CD4-positive, alpha-beta T cell treated with Interleukin-4 for 1 hour (primary cell): ENCODE data around the gene SECISBP2.

Experiments used
- DNase-seq, 2 donors: peaks; one replicate each; pipeline ENCODE4 v3.0.0-alpha.2; 2020 to 2022

Gene SECISBP2

DNA sequence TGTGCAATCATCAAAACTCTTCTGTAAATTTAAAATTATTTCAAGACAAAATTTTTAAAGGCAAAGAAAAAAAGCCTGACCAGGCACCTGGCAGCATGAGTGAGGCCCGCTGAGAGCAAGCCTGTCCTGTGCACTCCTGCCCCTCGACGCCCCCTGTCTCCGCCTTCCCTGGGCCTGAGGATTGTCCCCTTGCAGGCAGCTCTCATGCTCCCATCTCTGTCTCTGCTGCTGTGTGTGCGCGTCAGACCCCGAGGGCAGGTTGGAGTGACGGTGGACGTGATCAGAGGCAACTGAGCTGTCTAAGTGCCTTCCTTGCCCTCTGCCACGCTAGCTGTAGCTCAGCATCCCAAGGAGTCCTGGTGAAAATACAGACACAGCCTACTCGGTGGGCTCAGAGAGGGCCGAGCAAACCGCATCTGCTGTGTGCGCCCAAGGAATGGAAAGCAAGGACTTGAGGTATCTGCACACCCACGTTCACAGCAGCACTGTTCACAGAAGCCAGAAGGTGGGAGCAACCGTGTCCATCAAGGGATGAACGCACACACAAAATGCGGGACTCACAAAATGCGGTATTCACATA is 65.5 kb downstream of the SECISBP2 start:
- DNase-seq, result no peak

DNA sequence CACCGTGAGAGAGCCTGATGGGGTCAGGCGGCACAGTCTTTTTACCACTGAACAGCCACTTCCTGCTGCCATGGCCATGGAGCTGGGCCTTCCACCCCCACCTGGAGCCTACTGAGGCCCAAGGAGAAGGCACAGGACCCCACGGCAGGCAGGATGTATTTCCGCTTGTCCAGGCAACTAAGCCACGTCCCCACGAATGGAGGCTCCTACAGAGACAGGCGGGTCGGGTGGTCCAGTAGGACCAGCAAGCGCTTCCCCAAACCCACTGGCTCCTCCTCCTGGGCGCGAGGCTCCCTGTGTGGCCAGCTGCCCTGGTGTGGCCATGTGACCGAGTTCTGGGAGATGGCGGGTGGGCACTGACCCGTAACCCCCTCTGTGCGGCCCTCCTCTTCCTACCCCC is 66.5 kb downstream of the SECISBP2 start:
- DNase-seq, result no peak

DNA sequence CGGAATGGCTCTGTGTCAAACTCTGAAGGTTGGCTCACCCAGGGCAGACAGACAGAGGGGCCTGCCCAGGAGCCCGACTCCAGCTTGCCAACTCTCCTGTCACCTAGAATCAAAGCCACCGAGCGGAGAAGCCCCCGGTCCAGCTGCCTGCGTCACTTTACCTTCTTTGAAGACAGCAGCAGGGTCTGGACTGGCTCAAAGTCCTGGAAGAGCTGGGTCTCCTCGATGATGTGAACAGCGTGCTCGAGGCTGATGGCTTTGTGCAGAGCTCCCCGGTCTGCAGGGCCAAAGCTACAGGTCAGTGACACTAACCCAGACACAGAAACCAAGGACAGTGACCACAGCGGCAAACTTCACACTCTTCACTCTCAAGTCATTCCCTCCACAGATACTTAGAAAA is 67.9 kb downstream of the SECISBP2 start:
- no peak for DNase-seq

DNA sequence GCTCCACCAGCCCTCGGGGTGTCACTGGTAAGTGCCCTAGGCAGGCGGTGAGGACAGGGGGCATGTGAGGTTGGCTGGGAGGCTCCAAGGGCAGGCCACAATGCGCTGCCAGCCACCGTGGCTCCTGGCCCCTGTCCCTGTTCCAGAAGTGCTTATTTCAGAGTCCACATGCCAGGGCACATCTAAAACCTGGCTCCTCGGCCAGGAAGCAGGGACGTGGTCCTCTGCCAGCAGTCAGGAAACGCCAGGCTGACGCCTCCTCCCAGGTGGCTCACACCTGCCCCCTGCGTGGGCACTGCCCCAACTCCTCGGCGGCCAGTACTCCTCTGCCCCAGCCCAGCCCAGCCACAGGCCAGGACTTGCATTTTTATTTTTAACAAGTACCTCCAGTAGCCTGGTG is 68.5 kb downstream of the SECISBP2 start:
- DNase-seq, result no peak

DNA sequence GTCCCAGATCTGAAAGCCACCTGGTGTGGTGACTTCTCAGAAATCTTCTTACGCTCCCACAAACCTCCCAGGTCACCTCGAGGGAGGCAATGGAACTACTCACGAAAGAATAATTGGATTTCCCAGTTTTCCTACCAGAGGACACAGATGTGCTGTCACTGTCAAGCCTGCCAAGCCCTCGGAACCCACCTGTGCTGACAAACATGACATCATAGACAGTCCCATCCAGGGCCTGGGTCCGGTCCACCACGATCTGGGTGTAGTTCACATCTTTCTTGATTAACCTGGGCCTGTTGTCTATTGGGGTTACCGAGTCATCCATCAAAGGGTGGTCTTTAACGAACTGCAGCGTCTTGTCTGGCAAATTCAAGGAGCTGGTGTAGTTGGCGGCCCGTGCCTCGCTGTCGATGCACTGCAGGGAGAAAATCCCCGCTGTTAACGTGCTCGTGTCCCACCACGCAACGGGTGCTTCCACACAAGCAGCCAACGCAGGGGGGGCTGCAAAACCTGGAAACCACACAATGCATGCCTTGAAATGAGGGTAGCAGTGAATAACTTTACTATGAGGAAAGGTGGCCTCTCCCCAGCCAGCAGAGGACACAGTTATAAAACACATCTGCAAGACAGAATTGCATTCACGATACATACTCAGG is 69.0 kb downstream of the SECISBP2 start:
- no peak for DNase-seq

DNA sequence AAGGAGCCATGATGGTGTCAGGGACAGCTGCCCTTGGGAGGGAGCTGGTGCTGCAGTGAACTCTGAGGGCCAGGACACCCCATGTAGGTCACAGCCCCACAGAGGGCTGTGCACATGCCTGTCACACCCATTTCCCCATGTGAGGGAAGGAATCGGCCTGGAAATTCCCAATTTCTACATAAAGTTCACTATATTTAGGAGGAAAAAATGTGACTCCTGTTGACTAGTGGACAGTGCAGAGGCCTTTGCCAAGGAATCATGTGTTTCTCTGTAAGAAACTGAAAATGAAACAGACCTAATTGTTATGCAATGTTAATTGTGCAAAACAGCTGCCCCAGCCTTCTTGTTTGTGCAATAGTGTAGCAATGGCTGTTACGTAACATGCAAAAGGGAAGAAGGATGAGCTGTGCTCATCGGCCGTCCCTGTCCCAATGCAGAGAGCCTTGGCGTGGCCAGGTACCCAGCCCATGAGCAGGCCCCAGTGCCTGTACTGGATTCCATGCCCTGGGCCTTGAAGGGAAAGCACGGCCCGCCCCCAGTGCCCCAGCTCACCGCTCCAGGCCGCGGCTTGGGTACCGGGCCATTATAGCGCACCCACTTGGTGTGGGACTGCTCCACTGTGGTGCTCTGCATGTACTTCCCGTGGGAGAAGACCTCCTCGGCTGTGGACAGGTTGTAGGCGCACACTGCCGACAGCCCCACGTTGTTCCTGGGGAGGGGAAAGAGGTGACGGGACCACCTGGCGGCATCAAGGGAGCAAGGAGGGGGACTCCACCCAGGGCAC is 70.0 kb downstream of the SECISBP2 start:
- DNase-seq, result peak in 1 of 2 donors; percentile 66

DNA sequence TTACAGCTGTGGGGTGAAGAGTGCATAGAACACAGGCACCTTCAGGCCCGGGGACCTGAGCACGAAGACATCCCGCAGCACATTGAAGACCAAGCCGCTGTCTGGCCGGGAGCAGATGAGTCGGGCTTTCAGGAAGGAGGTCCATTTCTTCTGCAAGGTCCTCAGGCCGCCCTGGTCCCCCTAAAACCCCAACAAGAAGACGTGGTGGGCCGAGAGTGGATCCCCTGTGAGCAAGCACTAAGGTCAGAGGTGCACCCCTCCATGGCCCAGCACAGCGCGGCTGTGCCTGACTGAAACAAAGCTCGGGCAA is 70.5 kb downstream of the SECISBP2 start:
- DNase-seq, result no peak

DNA sequence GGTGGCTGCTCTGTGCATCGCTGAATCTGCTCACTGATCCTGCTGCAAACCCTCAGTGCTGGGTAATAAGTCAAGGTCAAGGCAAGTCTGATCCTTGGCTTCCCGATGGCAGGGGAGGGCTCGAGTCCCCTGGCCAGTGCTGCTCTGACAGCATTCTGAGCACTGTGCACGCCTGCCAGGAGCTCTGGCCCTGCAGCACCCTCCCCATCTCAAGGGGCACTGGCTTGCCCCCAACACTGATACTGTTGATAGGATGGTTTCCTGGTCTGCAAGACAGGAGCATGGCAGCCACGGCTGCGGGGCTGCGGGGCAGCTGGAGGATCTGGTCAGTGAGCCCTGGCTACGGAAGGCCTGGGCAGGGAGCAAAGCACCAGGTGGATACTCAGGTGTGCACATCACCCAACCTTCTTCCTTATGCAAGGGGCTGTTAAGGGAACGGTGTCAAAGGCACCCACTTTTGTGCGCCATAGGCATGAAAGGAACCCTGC is 71.8 kb downstream of the SECISBP2 start:
- no peak for DNase-seq

DNA sequence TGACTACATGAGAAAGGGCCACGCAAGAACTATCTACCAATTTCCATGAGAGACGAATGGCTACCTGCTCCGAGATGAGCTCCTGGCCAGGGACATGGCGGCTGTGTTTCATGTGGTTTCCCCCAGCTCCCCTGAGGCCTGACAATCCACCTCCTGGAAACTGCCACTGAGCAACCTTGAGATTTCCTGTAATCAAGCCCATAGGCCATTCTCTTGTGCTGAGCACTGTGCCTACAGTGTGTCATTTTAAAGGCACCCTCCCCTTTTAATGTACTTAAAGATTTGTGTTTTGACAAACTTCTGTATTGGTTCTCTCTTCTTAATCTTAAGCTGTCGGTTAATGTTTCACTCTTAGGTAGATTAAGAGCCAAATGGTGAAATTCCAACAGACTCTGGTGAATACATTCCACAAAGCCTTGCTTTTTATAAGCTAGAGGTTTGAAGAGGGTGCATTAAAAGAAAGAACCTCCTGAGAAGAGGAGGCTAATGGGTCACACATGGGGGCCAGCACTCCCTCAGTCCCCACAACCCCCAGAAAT is 72.3 kb downstream of the SECISBP2 start:
- DNase-seq, result no peak

DNA sequence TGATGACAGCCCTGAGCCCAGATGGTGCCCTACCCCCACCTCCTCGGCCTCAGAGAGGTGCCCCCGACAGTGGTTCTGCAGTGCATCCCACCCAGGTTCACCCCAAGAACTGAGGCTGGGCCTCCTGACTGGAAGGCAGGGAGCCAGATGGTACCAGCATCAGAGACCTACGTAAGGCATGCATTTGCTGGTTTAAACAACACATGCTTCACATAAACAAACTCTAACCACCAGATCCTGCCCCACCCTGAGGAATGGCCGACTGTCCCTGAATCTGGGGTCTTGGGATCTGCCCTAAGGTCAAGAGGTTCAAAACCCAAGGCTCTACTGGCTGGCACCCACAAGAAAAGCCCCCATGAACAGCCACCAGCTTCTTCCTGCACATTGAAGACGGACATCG is 73.3 kb downstream of the SECISBP2 start:
- no peak for DNase-seq

DNA sequence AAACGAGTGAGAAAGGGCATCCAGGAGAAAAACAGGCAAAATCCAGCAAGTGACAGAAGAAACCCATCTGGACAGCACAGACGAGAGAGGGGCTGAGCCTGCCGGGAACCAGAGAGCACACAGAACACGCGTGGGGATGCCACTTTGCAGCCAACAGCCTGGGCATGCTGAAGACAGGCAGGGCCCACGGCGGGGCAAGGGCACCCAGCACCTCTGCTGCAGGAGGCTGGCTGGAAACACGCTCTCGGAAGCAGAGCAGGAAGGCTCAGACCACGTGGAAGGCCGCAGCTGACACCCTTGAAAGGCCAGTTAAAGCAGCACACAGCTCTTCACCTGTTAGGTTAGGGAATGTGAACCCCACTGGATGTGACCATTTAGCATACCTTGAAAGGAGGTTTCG is 76.1 kb downstream of the SECISBP2 start:
- DNase-seq, result no peak

DNA sequence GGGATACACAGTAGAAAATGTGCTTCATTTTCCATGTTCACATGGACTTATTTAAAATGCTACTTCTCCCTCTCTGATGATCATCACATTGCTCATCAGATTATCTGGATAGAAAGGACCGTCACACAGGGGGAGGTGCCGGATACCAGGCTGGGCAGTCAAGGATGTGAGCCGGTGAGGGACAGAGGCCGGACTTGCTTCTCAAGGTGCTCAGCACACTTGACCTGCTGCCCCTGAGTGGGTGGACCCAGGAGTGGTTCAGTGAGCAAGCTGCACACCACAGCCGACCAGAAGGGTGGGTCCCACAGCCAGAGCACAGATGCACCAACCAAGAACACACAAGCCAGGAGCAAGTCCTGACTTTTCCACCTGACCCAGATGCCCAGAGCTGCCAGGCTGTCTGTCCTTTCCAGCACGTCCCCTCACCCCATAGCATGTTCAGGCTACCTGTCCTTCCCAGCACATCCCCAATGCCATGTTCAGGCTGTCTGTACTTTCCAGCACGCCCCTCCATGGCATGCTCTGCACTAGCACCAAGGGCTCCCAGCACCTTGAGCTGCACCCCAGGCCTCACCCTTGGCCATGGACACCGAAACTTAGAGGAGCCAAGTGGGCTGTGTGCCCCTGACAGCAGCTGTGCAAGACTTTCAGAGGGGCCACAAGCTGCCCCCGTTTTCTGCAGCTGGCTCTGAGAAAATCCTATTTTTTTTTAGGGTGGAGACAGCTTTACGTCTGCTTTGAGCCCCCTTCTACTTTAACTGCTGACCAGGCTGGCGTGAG is 77.8 kb downstream of the SECISBP2 start:
- DNase-seq, result no peak

DNA sequence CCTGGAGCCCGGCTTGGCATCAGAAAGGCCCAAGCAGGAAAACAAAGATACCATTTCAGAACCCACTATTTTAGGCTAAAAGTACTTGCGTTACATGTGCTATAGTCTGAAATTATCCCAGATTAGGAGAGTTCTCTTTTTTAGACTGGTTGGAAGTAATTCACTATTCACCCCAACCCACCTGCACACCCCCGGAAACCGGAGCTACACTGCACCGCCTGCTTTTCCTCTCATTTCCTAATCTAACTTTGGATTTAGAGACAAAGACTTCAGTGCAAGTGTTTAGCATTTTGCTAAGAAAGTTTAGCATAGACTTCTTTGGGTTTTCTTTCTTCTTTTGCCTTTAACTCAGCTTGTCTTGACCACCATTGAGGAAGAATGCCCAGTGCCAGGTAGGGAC is 79.2 kb downstream of the SECISBP2 start:
- no peak for DNase-seq

DNA sequence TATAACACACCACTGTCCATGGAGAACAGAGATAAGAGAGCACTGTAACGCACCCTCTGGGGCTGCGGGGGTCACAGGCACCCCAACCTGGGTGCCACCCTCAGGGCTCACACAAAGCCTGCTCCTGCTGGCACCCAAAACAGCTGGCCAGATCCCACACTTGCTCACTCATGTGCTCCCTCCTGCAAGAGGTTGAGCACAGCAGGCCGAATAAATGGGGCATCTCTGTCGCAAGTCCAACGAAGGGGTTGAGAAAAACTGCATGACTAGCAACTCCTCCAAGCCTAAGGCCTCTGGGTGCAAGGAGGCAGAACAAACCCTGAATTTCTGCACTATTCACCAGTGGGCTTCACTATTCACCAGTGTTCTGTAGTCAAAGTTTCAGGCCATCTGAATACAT is 80.3 kb downstream of the SECISBP2 start:
- DNase-seq, result no peak

DNA sequence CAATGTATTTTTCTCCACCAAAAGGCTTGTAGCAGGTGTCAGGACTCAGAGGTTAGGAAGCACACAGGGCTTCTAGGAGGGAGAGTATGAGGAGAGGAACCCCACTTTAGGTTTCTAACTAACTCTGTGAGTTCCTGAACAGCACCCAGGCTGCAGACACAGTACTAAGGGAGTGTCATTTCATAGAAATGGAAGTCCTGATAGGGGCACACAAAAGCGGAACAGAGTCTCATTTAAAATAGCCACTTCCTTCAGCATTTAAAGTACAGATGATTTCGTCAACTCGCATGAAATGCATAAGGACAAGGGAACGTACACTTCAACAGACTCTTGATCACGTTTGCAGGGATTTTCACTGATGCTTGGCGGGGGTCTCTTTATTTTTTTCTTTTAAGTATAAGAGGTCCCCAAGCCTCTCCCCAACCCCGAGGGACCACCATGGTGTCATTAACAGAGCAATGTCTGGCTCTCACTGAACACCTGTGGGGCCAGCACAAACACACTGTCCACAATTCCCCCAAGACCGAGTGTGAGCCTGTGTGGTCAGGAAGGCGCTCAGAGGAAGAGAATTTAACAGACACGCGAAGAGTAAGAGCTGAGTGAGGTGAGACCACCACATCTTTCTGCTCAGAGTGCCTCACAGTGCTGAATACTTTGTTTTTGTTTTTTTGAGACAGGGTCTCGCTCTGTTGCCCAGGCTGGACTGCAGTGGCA is 82.3 kb downstream of the SECISBP2 start:
- peak in 1 of 2 donors; percentile 42 for DNase-seq

DNA sequence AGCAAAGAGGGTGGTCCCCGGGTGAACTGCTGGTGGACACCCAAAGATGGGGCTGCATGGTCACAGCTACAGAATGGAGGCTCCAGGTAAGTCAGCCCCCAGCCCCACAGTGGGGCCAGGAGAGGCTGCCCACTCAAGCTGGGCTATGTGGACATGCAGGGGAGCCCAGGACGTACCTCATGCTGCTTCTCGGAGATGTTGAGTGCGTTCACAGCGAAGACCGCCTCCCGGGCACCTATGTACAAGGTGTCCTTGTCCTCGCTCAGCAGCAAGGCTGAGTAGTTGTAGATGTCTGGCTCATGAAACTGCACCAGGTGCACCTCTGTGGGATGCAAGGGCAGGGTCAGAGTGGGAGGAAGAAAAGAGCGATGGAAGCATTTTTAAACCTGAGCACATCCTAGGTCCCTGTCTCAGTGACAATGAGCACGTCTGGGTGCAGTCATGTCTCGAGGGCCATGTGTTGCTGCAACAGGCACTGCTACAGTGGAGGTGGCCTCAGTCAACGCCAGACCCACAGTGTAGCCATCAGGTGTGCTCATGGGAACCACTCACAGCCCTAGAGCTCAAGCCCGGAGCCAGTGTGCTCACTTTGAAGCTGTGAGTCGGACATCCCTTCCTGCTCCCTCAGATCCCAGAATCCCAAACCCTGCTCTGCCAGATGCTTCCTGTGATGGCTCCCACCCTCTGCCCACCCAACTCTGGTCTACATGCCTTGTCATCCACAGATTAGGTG is 84.6 kb downstream of the SECISBP2 start:
- no peak for DNase-seq

DNA sequence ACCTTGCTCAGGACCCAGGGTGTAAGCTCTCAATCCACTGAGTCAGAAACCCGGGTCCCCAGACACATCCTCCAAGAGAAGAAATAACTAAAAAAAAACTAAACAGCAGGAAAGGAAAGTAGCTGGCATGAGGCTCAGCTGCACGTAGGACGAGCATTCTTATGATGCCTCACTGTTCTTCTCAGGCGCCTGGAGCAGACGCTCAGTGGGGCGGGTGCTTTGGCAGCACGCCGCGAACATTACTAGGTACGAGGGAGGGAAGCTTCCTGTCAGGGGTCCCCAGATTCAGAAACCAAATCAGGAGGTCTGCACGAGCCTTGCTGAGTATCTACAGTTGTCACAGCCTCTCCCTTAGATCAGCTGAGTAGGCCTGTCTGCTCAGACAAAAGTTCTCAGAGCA is 85.8 kb downstream of the SECISBP2 start:
- no peak for DNase-seq

DNA sequence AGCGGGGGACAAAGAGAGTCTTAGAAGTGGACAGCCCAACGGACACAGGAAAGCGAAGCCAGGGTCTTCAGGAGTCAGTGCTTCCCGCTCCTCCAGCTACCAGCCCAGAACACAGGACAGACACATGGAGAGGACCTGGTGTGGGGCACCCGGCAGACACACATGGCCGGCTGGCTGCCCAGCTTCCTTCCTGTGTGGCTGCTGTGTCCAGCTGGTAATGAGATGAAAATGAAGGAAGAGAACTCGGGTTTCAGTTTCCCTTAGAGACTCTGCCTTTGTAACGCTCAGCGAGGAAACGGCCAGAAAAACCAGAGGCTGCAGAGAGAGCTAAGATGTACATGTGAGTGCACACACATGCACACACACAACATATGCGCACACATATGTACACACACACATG is 87.5 kb downstream of the SECISBP2 start:
- DNase-seq, result peak in 1 of 2 donors; percentile 35

DNA sequence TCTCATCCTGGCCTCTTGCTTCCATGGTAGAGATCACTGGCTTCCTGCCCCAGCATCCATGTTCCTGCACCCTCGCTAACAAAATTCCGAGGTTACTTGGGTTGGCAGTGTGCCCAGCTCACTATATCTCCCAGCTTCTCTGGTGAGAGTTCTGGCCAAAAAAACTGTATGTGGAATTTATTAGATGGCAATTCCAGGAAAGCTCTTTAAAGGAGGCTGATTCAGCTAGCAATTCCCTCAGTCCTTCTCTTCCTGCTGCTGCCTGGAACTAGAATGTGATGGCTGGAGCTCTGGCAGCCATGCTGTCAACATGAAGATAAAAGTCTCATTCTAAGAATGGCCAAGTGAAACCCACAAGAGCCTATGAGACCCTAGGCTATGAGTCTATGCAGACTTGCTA is 88.8 kb downstream of the SECISBP2 start:
- DNase-seq, result no peak

DNA sequence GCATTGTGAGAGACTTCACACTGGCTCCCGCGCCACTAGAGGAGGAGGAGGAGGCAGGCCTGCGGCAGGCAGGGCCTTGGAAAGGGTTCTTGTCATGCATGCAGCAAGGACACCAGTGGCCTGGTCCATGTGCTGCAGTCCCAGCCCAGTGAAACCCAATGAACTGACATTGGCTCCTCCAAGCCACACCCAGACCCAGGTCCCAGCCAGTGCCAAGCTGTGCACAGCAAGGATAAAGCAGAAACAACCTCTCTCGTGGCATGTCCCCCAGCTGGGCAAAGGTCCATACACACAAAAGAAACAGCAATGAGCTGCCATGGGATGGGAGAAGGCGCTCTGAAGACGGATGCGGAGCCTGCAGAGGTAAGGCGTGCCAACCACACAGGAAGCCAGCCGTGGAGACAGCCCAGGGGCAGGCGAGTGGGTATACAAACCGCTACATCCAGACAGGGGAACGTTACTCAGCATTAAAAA is 90.4 kb downstream of the SECISBP2 start:
- DNase-seq, result peak; percentile 71 to 73
